ENCODE measurements around the gene WDSUB1.
A peak's percentile ranks its signal among the peaks of the same experiment; 100 is the strongest.

Gene WDSUB1

DNA sequence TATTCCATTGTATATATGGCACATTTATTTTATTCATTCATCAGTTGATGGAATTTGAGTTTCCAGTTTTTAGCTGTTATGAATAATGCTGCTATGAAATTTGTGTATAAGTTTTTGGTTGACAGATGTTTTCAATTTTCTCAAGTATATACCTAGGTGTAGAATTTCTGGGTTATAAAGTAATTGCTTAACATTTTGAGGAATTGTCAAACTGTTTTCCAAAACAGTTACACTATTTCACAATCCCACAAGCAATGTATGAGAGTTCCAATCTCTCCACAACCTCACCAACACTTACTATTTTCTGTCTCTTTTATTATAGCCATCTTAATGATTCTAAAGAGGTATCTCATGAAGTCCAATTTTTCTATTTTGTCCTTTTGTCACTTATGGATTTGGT, 12.5 kb upstream of the WDSUB1 start:
- H3K4me3 ChIP-seq (ENCODE audit: low read length): no peak overlapping the region
- peak; percentile 20 for DNase-seq (ENCODE audit: low read depth)
- TF ChIP-seq CTCF (conservative IDR thresholded peaks at IDR 0.05; ENCODE audit: low read length): no peak

DNA sequence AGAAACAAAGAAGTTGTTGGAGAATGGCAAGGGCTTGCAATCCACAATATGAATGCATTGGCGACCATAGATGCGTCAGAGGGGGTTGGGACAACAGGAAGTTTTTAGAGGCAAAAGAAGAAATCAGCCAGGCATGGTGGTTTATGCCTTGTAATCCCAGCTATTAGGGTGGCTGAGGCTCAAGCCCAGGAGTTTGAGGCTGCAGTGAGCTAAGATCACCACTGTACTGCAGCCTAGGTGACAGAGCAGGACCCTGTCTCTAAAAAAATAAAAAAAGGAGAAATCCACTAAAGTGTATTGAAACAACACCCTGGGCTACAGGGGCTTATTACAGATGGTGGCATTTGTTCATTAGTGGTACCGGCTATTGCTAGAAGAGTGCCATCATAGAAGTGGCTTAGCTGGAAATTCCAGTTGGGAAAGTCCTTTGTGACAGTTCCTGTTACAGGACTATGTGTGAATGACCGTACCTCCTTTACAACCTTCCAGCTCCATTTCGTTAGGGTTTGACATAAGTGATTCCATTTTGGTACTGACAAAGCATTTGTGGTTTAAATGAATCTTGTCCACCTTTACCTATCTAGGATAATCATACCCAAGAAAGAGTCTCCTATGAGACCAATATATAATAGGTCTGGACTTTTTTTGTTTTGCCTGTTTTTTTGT, 10.7 kb upstream of the WDSUB1 start:
- TF ChIP-seq CTCF (conservative IDR thresholded peaks at IDR 0.05; ENCODE audit: low read length): no peak
- DNase-seq (ENCODE audit: low read depth): no peak
- H3K4me3 ChIP-seq (ENCODE audit: low read length): no peak overlapping the region

DNA sequence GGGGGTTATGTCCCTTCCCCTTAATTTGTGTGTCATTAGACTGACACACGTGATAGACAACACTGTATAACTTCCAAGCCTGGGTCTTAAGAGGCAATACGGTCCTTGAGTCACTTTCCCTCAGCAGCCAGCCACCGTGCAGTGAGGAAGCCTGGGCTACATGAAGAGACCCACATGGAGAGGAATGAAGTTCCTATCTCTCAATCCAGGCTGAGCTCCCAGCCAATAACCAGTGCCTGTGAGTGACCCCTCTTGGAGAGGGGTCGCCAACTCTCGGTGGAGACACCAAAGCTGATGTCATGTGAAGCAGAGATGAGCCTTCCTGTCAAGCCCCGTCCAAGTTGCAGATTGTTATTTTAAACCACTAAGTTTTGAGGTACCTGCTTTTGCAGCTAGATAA, 5.7 kb upstream of the WDSUB1 start:
- DNase-seq (ENCODE audit: low read depth): no peak
- H3K4me3 ChIP-seq (ENCODE audit: low read length): no peak overlapping the region
- TF ChIP-seq CTCF (conservative IDR thresholded peaks at IDR 0.05; ENCODE audit: low read length): no peak

DNA sequence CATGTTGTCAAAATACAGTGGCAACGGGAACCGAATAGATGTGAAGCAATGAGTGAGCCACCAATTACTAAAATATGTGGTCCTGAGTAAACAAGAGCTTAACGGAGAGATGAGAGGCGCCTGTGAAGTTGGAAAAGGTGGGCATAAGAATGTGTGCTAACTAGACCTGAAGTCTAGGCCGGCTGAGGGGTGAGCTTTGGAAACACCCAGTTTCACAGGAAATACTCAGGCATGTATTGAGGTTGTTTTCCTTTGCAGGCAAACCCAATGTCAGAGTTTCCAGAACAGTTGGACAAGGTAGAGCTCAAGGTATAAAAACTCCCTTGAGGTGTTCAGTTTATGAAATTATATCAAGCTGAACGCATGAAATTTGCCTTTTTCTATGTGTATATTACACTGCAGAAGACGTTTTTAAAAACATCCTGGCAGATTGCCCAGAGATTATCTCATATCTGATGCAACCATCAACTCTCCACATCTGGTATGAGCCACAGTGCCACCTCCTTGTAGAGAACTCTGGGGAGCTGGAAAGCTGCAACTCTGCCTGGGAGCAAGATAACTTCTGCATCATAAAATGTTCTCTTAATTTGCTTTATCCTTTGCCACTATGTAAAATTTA, 3.9 kb upstream of the WDSUB1 start:
- TF ChIP-seq CTCF (conservative IDR thresholded peaks at IDR 0.05; ENCODE audit: low read length): peak; percentile 38
- DNase-seq (ENCODE audit: low read depth): peak; percentile 92
- no peak overlapping the region for H3K4me3 ChIP-seq (ENCODE audit: low read length)

DNA sequence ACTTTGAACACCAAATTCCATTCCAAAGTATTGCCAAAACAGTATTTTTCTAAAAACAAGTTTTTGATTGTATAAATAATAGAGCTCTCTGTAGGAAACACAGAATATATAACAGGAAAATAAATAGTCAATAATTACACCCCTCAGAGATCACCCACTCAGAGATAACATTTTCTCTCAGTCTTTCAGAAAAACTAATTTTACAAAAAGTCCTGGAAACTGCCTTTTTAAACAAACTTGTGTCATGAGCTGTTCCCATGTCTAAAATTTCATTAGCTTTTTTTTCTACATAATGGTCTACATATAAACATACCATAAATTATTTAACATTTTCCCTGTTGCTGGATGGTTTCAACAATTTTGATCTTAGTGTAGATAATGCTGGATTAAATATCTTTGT, 1.2 kb upstream of the WDSUB1 start:
- DNase-seq (ENCODE audit: low read depth): no peak
- TF ChIP-seq CTCF (conservative IDR thresholded peaks at IDR 0.05; ENCODE audit: low read length): no peak
- no peak overlapping the region for H3K4me3 ChIP-seq (ENCODE audit: low read length)

GRCh38 chr2:159286709-159287441, 372 bp upstream of the WDSUB1 start:
- peak; percentile 91 for DNase-seq (ENCODE audit: low read depth)
- H3K4me3 ChIP-seq (ENCODE audit: low read length): peak overlapping the region; percentile 84
- TF ChIP-seq CTCF (conservative IDR thresholded peaks at IDR 0.05; ENCODE audit: low read length): no peak

GRCh38 chr2:159285433-159285832, 1.1 kb downstream of the WDSUB1 start:
- DNase-seq (ENCODE audit: low read depth): no peak
- no peak for TF ChIP-seq CTCF (conservative IDR thresholded peaks at IDR 0.05; ENCODE audit: low read length)
- peak overlapping the region; percentile 84 for H3K4me3 ChIP-seq (ENCODE audit: low read length)

All from AG10803 (cell line).